ENCODE measurements around the gene CTSK. TPM values are rescaled to one million over a fixed set of nuclear protein-coding genes. Genes with fewer than 3 reads are reported as not detected.
"Not testable (repeated sequence)": the region's sequence is repeated elsewhere in the genome, so short reads cannot be mapped to it uniquely, and the experiment has no call there.

The CTSK gene
- total RNA-seq, 3 donors from 2014 or later (not counting 1 experiment from before 2014, with no cell fraction given), result 9.1 to 11.0 (median 9.1) TPM

- no peak for TF ChIP-seq CTCF (IDR thresholded peaks at IDR 0.05)
- H3K27me3 ChIP-seq (ENCODE audit: control insufficient read depth, insufficient read depth, low read length), result no peaks in the 10 kb centered on the region
- ATAC-seq, result no peak
- no peak overlapping the region for H3K4me3 ChIP-seq (ENCODE audit: low read length)
- Mint-ChIP-seq H3K4me1 (no peaks in the 10 kb centered on the region), H3K27ac (no peak overlapping the region), H3K4me3 (no peak overlapping the region), H3K9me3 (no peaks in the 10 kb centered on the region), H3K27me3 (ENCODE audit: low read depth in 2 of 2) (no peaks in the 10 kb centered on the region), H3K36me3 (peaks cover 15% of the 10 kb centered on the region)
- no peaks in the 10 kb centered on the region for H3K9me3 ChIP-seq (ENCODE audit: control insufficient read depth, insufficient read depth, low read length)
- H3K36me3 ChIP-seq (ENCODE audit: control insufficient read depth, insufficient read depth, low read length), result peaks cover 10% of the 10 kb centered on the region
- no peaks in the 10 kb centered on the region for H3K4me1 ChIP-seq (ENCODE audit: control insufficient read depth, insufficient read depth, low read length)
- 94% methylated on average over 5 of the region's 5 CpGs for WGBS (ENCODE audit: insufficient coverage)
- intact Hi-C loops (cut with micrococcal nuclease), result no loop called here
- no peak overlapping the region for H3K27ac ChIP-seq (ENCODE audit: low read length)
- no peak for DNase-seq
Measured at GRCh38 chr1:150799089-150799488, 9.0 kb downstream of the CTSK start.

GRCh38 chr1:150798525-150798924 is 9.5 kb downstream of the CTSK start:
- Histone ChIP-seq H3K4me3 (ENCODE audit: low read length) (no peak overlapping the region), H3K4me1 (ENCODE audit: control insufficient read depth, insufficient read depth, low read length) (no peaks in the 10 kb centered on the region), H3K27me3 (ENCODE audit: control insufficient read depth, insufficient read depth, low read length) (no peaks in the 10 kb centered on the region), H3K27ac (ENCODE audit: low read length) (no peak overlapping the region), H3K36me3 (ENCODE audit: control insufficient read depth, insufficient read depth, low read length) (peaks cover 8% of the 10 kb centered on the region), H3K9me3 (ENCODE audit: control insufficient read depth, insufficient read depth, low read length) (no peaks in the 10 kb centered on the region)
- no peaks in the 10 kb centered on the region for H3K4me1 Mint-ChIP-seq
- no peak for TF ChIP-seq CTCF (IDR thresholded peaks at IDR 0.05)
- DNase-seq (no peak), ATAC-seq (no peak)
- no peak overlapping the region for H3K4me3 Mint-ChIP-seq
- H3K36me3 Mint-ChIP-seq, result peaks cover 15% of the 10 kb centered on the region
- WGBS (ENCODE audit: insufficient coverage), result 97% methylated on average over 3 of the region's 4 CpGs
- intact Hi-C loops (cut with micrococcal nuclease), result no loop called here
- H3K27me3 Mint-ChIP-seq (ENCODE audit: low read depth in 2 of 2), result no peaks in the 10 kb centered on the region
- no peaks in the 10 kb centered on the region for H3K9me3 Mint-ChIP-seq
- H3K27ac Mint-ChIP-seq, result no peak overlapping the region

- no peak overlapping the region for H3K4me3 ChIP-seq (ENCODE audit: low read length)
- H3K27ac ChIP-seq (ENCODE audit: low read length), result no peak overlapping the region
- Mint-ChIP-seq H3K9me3 (no peaks in the 10 kb centered on the region), H3K36me3 (peaks cover 15% of the 10 kb centered on the region), H3K27ac (no peak overlapping the region), H3K27me3 (ENCODE audit: low read depth in 2 of 2) (no peaks in the 10 kb centered on the region), H3K4me3 (no peak overlapping the region), H3K4me1 (no peaks in the 10 kb centered on the region)
- no peaks in the 10 kb centered on the region for H3K9me3 ChIP-seq (ENCODE audit: control insufficient read depth, insufficient read depth, low read length)
- DNase-seq (no peak), ATAC-seq (no peak)
- H3K4me1 ChIP-seq (ENCODE audit: control insufficient read depth, insufficient read depth, low read length), result no peaks in the 10 kb centered on the region
- H3K36me3 ChIP-seq (ENCODE audit: control insufficient read depth, insufficient read depth, low read length), result peaks cover 8% of the 10 kb centered on the region
- H3K27me3 ChIP-seq (ENCODE audit: control insufficient read depth, insufficient read depth, low read length), result no peaks in the 10 kb centered on the region
- TF ChIP-seq CTCF (IDR thresholded peaks at IDR 0.05), result no peak
- WGBS (ENCODE audit: insufficient coverage), result 90% methylated on average over 3 of the region's 3 CpGs
- intact Hi-C loops (cut with micrococcal nuclease), result no loop called here
Measured at GRCh38 chr1:150796374-150796773, 11.7 kb downstream of the CTSK start.

- H3K9me3 ChIP-seq (ENCODE audit: control insufficient read depth, insufficient read depth, low read length); ATAC-seq; intact Hi-C loops (cut with micrococcal nuclease); H3K27me3 Mint-ChIP-seq (ENCODE audit: low read depth in 2 of 2); H3K4me1 Mint-ChIP-seq; H3K4me1 ChIP-seq (ENCODE audit: control insufficient read depth, insufficient read depth, low read length); H3K27ac ChIP-seq (ENCODE audit: low read length); DNase-seq; H3K27me3 ChIP-seq (ENCODE audit: control insufficient read depth, insufficient read depth, low read length); H3K36me3 ChIP-seq (ENCODE audit: control insufficient read depth, insufficient read depth, low read length); H3K4me3 ChIP-seq (ENCODE audit: low read length); H3K4me3 Mint-ChIP-seq; H3K27ac Mint-ChIP-seq; H3K9me3 Mint-ChIP-seq: not testable (repeated sequence)
- WGBS (ENCODE audit: insufficient coverage), result 90% methylated on average over 2 of the region's 3 CpGs
- peaks cover 15% of the 10 kb centered on the region for H3K36me3 Mint-ChIP-seq
Measured at GRCh38 chr1:150793778-150794177, 14.3 kb downstream of the CTSK start.
